Measurements from ENCODE around the gene RGS13. TPM values are rescaled to one million over a fixed set of nuclear protein-coding genes. Genes with fewer than 3 reads are reported as not detected.
A peak's percentile ranks its signal among the peaks of the same experiment; 100 is the strongest.

Gene RGS13
- total RNA-seq, 2 donors from 2014 or later: 1.0 to 1.1 TPM

GRCh38 chr1:192658255-192658654 is 22.3 kb downstream of the RGS13 start:
- intact Hi-C loops (cut with DNase I): no loop called here
- no peak for DNase-seq
- no peaks in the 10 kb centered on the region for H3K4me1 ChIP-seq
- H3K4me3 ChIP-seq: no peak overlapping the region
- H3K9ac ChIP-seq (ENCODE audit: low read depth in 2 of 2, low read length in 2 of 2): no peak overlapping the region
- H3K27ac ChIP-seq: no peak overlapping the region
- no peaks in the 10 kb centered on the region for H3K27me3 ChIP-seq
- no peaks in the 10 kb centered on the region for H3K36me3 ChIP-seq
- no peaks in the 10 kb centered on the region for H3K9me3 ChIP-seq
- no peak for TF ChIP-seq CTCF (IDR thresholded peaks at IDR 0.05)

DNA sequence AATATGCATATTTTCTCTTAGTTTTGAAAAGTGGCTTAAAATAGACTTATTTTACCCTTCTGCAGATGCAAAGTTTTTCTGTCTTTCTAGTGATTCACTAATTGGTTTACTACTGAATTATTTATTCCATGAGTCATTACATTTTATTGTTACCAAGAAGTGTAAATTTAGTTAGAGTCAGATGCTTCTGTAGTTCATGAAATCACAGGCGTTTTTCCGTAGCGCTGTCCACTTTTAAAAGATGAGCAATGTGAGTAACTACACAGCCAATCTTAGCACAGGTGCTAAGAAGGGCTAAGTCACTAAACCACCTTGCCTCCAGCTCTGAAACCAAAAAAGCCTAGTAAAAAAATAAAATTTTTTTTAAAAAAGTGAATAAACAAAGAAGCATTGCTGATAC is 24.7 kb downstream of the RGS13 start:
- H3K4me1 ChIP-seq: no peaks in the 10 kb centered on the region
- no peak overlapping the region for H3K9ac ChIP-seq (ENCODE audit: low read depth in 2 of 2, low read length in 2 of 2)
- no peaks in the 10 kb centered on the region for H3K36me3 ChIP-seq
- no peaks in the 10 kb centered on the region for H3K27me3 ChIP-seq
- no peak for TF ChIP-seq CTCF (IDR thresholded peaks at IDR 0.05)
- no peak overlapping the region for H3K4me3 ChIP-seq
- intact Hi-C loops (cut with DNase I): no loop called here
- no peak overlapping the region for H3K27ac ChIP-seq
- no peak for DNase-seq
- H3K9me3 ChIP-seq: no peaks in the 10 kb centered on the region

- H3K36me3 ChIP-seq: no peaks in the 10 kb centered on the region
- no peak overlapping the region for H3K9ac ChIP-seq (ENCODE audit: low read depth in 2 of 2, low read length in 2 of 2)
- H3K9me3 ChIP-seq: no peaks in the 10 kb centered on the region
- no peaks in the 10 kb centered on the region for H3K4me1 ChIP-seq
- no peak for TF ChIP-seq CTCF (IDR thresholded peaks at IDR 0.05)
- peak; percentile 23 for DNase-seq
- intact Hi-C loops (cut with DNase I): no loop called here
- H3K27me3 ChIP-seq: no peaks in the 10 kb centered on the region
- H3K4me3 ChIP-seq: no peak overlapping the region
- H3K27ac ChIP-seq: no peak overlapping the region
Observed at GRCh38 chr1:192668409-192668983, 32.5 kb downstream of the RGS13 start.

DNA sequence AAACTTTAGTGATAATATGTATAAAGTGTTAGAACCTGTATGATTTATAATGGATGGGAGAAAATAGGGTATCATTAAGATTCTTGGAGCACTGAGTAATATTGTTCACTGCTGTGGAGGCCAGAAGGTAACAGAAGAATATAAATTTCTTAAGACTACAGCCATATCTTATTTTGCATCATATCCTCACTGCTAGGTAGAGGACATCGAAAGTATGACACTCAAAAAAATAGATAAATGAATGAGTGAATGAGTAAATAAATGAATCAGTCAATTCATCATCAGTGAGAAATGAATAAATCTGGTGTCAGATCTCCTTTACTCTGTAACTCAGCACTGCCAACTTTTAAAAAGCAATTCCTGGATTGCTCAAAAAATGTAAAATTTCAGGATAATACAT is 33.2 kb downstream of the RGS13 start:
- Histone ChIP-seq H3K4me1 (no peaks in the 10 kb centered on the region), H3K27ac (no peak overlapping the region), H3K36me3 (no peaks in the 10 kb centered on the region), H3K4me3 (no peak overlapping the region), H3K9me3 (no peaks in the 10 kb centered on the region), H3K27me3 (no peaks in the 10 kb centered on the region), H3K9ac (ENCODE audit: low read depth in 2 of 2, low read length in 2 of 2) (no peak overlapping the region)
- no peak for TF ChIP-seq CTCF (IDR thresholded peaks at IDR 0.05)
- DNase-seq: no peak
- intact Hi-C loops (cut with DNase I): no loop called here

- H3K27me3 ChIP-seq: no peaks in the 10 kb centered on the region
- no peaks in the 10 kb centered on the region for H3K4me1 ChIP-seq
- no peak for DNase-seq
- no peak overlapping the region for H3K27ac ChIP-seq
- no peak overlapping the region for H3K9ac ChIP-seq (ENCODE audit: low read depth in 2 of 2, low read length in 2 of 2)
- intact Hi-C loops (cut with DNase I): no loop called here
- TF ChIP-seq CTCF (IDR thresholded peaks at IDR 0.05): no peak
- no peaks in the 10 kb centered on the region for H3K36me3 ChIP-seq
- no peak overlapping the region for H3K4me3 ChIP-seq
- H3K9me3 ChIP-seq: no peaks in the 10 kb centered on the region
Observed at GRCh38 chr1:192675716-192676115, 39.8 kb downstream of the RGS13 start.

Measured in colonic mucosa (tissue), 4 donors.